NCI-H2029 treated with DMSO at 0.1 percent for 48 hours (cell line): ENCODE data around the gene SMOC1.

Experiments
- DNase-seq: peaks from one replicate; lab custom pipeline; 2025; lab: John Stamatoyannopoulos, UW

Gene SMOC1, protein sequence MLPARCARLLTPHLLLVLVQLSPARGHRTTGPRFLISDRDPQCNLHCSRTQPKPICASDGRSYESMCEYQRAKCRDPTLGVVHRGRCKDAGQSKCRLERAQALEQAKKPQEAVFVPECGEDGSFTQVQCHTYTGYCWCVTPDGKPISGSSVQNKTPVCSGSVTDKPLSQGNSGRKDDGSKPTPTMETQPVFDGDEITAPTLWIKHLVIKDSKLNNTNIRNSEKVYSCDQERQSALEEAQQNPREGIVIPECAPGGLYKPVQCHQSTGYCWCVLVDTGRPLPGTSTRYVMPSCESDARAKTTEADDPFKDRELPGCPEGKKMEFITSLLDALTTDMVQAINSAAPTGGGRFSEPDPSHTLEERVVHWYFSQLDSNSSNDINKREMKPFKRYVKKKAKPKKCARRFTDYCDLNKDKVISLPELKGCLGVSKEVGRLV

DNA sequence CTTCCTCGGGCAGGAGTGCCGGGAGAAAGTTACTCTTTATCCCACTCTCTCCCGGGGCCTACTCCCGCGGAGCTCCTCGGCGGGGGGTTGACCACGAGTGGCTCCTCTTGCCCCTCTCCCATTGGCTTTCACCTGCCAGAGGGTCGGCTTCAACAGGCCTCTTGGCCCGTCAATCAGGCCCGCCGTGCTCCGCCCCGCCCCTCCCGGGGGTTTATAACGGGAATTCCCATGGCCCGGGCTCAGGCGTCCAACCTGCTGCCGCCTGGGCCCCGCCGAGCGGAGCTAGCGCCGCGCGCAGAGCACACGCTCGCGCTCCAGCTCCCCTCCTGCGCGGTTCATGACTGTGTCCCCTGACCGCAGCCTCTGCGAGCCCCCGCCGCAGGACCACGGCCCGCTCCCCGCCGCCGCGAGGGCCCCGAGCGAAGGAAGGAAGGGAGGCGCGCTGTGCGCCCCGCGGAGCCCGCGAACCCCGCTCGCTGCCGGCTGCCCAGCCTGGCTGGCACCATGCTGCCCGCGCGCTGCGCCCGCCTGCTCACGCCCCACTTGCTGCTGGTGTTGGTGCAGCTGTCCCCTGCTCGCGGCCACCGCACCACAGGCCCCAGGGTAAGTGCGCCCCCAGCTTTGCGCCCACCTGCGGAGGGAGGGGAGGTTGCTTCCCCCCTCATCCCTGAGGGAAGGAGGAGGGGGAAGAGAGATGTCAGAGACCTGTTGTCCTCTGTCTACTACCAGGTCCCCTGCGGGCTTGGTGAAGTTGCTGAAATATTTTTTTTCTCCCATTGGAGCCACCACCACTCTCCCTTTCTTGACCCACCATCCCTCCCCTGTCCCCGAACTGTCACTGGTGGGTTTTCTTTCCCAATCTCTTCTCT is at the start of gene SMOC1:
Gene SMOC1, plus strand, starts transcription at position 242 of the 869 bp plus-strand sequence. Its CDS starts 263 bp downstream, at position 505.
- DNase-seq: no peak

DNA sequence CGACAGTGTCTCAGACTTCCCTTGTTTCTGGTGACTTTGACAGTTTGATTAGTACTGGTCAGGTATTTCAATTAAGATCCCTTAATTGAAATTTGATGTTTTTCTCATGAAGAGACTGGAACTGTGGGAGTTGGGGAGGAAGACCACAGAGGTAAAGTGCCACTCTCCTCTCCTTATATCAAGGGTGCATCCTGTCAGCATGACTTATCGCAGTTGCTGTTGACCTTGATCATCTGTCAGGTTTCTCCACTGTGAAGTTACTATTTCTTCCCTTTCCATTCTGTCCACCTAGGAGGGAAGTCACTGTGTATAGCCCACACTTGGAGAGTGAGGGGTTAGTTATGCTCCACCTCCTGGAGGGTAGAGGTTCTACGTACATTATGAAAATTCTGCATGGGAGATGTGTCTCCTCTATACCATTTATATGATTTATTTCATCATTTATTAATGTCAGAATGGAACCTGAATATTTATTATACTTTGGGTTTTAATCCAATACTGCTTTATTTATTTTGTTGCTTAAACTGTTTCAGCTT is 40.3 kb upstream of the SMOC1 start:
- DNase-seq: no peak

DNA sequence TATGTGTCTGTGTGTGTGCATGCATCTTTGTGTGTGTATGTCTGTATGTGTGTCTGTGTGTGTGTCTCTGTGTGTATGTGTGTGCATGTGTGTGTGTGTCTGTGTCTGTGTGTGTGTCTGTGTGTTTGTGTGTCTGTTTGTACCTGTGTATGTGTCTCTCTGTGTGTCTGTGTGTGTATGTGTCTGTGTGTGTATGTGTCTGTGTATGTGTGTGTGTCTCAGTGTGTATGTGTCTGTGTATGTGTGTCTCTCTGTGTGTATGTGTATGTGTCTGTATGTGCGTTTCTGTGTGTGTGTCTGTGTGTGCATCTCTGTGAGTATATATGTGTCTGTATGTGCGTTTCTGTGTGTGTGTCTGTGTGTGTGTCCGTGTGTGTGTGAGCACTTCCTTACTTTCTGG is 39.6 kb upstream of the SMOC1 start:
- DNase-seq: no peak

DNA sequence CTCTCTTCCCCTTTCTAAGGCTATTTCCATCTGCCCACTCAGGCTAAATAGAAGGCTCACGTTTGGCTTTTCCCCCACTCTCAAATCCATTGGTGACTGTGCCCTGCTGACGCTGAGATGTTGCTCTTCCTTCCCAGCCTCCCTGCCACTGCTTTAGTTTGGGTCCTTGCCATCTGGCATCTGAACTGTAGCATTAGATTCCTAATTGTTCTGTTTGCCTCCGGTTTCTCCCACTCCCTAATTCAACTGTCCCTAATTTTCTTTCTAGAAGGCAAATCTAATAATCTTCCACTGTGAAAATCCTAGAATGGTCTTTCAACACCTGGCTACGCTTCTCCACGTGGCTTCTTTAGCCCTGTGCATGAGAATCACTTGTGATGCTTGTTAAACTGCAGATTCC is 37.6 kb upstream of the SMOC1 start:
- DNase-seq: no peak

DNA sequence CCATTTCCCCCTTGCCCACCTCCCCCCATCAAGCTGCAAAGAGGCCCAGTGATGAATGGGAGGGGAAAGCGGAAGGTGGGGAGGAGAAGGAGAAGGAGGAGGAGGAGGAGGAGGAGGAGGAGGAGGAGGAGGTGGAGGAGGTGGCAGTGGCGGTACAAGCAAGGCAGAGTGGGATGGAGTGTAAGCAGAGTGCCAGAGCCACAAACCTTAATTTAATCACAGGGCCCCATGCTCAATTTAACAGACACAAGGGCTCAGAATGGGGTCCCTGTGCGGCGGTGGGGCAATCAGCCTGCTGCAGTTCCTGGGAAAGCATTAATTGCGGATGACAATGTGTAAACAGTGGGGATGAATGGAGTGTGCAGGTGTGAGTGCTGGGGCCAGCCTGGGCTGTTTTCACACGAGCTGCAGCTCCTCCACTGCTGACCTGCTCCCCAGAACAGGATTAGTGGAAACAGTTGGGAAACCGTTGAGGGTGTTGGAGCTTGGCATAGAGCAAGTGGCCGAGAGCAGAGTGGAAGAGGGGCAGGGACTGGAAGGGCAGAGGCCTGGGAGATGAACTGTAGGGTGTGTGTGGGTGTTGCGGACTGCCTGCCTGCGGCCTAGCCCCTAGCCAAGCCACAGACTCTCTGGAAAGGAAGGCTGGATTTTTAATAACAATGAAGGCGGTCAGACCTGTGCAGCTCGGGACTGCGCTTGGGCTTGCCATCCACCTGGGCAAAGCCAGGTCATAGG is 36.4 kb upstream of the SMOC1 start:
- no peak for DNase-seq

DNA sequence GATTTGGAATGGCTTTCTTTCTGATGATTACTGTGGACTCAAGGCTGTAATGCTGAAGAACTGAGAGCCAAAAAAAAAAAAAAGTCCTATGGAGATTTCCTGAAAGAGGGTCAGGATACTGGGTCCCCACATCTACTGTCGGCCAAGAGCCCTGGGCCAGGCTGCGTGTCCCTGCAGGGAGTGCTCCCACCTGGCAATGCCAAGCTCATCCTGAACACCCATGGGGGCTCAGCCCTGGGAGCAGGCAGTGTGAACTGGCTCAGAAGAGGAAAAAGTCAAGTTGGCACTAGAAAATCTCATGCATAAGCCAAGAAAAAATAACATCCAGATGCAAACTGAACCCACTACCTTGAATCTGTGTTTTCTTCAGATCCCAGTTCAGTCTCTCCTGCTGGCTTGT is 35.0 kb upstream of the SMOC1 start:
- DNase-seq: no peak

DNA sequence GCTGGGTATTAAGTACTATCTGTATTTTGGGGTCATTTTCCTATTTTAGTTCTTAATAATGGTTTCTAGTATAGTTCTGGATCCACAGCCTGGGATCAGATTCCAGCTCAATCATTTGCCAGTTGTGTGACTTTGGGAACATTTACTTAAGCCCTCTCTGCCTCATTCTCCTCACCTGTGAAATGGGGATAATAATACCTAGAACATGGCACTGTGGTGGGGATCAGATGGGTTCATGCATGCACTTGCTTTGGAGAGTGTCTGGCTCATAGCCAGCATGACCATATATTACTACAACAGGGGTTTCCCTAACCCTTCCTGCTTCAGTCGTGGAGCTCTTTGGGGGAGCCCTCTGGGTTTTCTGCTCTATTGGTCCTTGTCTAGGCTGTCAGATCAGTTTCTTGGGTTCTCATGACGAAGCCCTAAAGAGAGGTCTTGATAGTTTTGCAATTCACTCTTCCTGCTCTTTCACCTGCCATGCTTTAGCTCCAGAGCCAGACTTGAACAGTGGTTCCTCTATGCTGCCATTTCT is 34.1 kb upstream of the SMOC1 start:
- no peak for DNase-seq

DNA sequence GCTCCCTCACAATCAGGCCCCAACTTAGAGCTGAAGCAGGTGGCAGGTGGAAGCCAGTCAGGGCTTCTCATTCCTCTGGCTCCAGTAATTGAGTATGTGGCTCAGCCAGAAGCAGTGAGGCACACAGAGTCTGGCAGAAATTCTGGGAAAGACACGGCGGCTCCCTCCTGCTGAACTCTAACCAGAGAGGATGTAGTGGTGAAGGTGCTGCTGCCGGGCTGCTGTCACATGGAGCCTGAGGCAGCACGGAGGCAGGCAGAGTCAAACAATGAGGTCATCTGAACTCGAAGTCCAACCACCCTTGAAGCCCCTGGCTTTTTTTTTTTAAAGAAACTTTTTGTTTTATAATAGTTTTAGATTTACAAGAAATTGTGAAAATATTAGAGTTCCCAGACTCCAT is 33.4 kb upstream of the SMOC1 start:
- no peak for DNase-seq

DNA sequence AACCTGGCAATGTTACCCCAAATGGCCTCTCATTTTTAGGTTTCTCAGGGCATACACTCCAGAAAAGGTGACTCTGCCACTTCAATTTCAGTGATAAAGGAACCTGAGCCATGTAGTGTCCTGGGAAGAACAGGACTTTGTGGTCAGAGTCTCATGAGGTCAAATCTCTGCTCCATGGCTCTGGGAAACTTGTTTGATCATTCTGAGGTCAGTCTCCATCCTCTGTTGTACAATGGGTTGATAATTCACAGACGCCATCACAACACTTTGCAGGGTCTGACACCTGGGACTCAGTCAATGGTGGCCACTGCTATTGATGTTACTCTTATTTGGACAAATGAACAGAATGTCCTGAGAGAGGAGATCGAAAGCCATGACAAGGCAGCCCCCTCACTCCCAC is 31.1 kb upstream of the SMOC1 start:
- no peak for DNase-seq

DNA sequence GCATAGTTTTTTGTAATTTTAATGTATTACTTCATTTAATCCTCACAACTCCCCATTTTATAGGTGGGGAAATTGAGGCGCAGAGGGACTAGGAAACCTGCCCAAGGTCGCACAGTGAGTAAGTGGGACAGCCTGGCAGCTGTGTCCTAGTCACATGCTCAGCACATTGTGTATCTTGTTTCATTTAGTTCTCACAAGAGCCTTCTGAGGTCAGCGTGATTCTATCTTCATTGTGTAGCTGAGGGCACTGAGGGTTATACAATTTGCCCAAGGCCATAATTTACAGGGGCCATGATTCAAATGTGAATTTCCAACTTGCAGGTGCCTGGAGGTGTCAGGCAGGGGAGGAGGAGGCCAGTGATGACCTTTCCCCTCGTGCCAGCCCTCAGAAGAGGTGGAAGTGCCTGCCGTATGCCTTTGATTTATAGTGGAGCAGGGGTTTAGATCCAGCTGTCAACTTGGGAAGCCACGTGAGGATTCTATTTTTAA is 30.3 kb upstream of the SMOC1 start:
- DNase-seq: no peak

DNA sequence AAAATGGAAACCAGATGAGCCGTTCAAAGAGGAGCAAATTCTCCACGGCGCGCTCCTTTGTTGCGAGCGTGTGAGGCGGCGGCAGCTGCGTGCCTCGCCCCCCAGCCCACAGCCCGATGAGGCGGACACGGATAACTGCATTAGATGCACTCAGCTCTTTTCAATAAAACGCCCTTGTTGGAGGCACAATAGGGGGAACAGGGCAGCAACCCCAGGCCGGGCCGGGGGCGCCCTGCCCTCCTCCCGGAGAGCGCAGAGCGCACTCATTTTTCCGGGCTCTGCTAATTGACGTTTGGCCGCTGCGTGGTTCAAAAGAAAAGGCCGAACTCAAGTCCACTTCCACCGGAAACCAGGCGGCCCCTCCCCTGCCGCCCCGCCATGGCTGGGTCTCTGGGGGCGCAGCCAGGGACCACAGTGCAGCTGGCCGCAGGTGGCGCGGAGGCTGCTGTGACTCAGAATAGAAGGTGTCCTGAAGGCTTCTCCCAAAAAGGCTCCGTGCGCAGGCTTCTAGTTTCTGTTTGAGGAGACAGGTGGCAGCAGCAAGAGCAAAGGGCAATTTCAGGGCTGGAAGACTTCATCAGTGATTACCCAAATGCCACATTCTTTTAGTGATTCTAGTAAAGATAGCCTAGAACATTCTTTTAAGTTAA is 29.0 kb upstream of the SMOC1 start:
- DNase-seq: no peak

DNA sequence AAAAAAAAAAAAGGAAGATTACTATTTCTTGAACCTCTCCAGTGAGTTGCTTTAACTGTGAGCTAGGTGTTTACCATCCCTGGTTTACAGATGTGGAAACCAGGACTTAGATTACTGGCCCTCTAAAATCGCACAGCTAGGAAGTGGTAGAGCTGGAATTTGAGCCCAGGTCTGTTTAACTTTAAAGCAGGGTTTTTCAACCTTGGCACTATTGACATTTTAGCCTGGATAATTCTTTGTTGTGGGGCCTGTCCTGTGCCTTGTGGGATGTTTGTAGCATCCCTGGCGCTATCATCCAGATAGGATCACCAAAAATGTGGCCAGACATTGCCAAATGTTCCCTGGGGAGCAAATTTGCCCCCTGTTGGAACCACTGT is 28.5 kb upstream of the SMOC1 start:
- no peak for DNase-seq

DNA sequence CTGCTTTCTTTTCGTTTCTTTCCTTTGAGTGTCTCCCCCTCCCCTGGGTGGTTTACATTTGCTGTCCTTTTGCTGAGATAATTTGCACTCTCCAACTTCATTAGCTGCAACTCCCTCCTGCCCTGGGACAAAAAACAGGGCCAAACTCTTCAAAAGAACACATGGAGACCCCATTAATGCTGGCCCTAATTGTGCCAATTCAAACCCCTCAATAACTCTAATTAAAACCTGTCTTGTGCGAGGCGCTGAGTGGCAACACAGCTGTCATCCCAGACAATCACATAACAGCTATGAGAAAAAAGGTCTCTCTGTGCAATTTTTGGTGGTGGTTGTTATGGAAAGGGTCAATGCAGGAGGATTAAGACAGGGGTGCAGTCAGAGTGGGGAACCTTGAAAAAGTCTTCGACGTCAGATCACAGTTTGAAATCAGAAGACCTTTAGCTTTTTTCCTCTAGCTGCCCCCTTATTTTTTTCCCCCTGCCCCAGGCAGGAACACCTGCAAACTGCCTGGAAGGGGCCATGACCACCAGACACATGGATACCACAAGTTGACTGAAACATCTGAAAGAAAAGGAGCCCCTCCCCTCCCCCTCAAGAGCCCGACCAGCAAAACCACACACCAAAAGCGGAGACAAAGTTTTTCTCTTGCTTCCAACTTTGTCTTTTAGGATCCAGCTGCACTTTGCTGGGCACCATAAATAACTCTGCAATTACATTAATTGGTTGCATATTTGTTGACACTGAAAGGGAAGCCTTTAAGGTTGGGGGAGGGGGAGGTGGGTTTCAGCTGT is 26.5 kb upstream of the SMOC1 start:
- no peak for DNase-seq

DNA sequence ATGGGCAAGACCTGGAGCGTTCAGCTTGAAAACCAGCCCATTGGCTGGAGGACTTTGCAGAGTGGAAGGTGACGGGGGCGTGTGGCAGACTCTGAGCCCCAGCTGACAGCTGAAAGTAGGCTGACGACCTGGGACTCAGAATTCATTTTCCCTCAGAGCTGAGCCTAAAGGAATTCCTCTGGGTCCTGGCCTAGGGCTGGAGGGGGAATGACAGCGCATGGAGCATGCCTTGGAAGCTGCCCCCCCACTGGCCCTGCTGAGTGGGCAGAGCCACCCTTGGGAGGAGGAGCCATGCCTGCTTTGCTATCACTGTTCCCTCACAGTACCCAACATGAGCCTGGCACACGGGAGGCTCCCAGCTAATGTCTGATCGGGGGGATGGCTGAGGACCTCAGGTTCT is 25.4 kb upstream of the SMOC1 start:
- DNase-seq: no peak

DNA sequence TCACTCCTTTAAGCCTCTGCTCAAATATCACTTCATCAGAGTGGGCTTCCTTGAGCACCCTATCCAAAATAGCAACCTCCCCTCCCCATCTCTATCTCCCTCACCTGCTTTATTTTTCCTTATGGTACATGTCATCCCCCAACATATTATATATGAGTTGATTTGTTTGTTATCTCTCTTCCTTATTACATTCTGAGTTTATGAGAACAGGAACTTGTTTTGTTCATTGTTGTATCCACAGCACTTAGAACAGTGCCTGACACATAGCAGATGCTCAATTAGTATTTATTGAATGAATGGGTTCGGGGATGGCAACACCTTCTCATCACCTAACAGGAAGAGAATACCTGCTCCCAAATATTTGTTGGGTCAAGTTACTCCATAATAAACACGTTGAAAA is 24.6 kb upstream of the SMOC1 start:
- no peak for DNase-seq

DNA sequence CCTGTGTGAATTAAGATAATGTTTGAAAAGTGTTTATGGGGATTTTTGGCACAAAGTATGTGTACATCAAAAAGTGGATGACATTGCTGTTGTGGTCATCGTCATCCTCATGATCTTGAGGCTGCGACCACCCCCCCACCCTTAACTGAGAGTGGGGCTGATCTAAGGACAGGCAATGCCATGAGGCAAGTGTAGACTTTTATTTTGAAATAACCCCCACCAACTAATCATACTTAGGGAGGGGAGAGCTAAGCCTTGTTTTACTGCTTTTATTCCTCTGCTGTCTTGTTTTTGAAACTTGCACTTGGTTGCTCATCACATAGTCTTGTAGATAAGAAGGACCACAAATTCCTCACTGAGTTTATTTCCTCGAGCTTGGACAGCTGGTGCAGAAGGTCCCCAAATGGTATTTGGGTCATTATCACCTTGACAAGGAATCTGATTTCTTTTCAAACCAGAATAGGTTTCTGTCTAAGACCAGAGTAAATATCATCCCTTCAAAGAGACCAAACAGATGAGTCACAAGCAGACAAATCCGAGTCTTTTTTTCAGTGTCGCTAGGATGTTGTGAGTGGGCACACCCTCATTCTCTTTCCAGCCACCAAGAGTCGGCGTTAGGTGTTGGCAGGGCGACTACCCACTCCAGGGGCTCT is 23.9 kb upstream of the SMOC1 start:
- no peak for DNase-seq

DNA sequence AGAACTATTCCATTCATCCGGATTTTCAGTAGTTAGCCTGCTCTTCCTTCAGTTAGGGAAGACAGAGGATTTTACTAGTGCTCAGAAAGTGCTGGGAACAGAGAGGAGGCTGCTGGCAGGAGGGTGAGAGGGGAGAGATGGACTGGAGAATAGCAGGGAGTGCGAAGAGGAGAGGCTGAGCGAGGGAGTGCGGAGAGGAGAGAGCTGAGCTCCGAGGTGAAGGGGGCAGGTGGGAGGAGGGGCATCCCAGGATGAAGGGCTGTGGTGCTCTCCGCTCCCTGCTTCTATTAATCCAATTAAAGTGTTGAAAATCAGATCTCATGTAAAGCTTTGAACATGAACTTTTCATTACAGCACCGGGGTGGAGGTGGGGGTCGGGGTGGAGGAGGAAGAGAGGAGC is 20.4 kb upstream of the SMOC1 start:
- no peak for DNase-seq

DNA sequence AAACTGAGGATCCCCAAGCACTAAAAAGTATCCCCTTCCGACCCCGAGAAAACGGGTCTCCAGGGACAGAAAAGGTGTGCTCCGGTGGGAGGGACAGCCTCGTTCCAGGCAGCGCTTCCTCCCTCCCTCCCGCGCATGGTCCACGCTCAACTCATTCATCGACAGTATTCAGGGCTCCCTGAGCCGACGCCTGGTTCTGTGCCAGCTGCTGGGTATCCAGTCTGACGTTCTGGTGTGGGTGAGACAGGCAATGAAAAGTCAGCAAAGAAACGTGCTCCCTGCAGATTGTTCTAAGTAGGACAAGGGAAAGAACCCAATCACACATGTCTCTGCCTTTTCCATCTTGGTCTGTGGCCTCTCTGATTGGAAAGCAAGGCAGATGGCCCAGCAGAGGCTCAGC is 19.6 kb upstream of the SMOC1 start:
- DNase-seq: no peak

DNA sequence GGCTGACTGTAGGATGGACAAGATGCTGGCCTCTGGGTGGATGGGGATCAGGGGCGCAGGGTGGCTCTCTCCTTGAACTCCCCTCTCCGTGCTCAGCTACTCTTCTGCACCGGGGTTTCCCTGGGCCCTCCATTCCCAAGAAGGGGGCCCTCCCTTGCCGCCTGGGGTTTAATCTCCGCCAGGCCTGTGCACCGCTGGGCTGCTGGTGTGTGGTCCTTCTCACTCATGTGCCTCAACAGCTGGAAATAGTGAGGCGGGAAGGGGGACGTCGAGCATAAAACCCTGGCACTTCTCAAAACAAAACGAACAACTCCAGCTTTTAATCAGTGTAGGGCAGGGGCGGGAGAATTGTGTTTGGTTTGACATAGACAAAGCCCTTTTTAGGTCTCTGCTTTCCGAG is 19.0 kb upstream of the SMOC1 start:
- DNase-seq: no peak

DNA sequence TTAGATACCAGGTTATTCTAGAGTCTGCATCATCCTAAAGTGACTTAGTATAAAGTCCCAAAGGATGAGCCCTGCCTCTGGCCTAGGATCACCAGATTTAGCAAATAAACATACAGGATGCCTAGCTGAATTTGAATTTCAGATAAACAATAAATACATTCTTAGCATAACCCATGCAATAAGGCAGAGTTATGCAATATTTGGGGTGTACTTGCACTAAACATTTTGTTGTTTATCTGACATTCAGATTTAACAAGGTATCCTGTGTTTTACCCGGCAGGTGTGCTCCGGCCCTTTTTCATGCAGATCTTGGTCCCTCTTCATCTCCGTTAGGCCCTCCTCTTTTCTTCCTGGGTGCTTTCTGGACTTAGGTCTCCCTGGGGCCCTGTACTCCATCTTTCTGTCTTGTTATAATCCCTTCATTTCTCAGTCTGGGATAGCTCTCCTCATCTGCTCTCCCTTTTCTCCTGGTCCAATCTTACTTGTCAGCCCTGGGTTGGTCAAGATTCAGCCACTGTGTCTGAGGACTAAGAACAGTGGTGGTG is 18.1 kb upstream of the SMOC1 start:
- no peak for DNase-seq
